HepG2 (cell line): ENCODE data around the gene MAP2K7. TPM values are rescaled to one million over a fixed set of nuclear protein-coding genes. Genes with fewer than 3 reads are reported as not detected.

Source experiments
- MLLT10 ChIP-seq: sonication (generic); formaldehyde crosslinking; IDR thresholded peaks from 2 replicates; pipeline ENCODE4 v1.4.0; 2020; ENCODE audit warnings: missing genetic modification reagents
- RBM39 ChIP-seq: fragments of 200-400 bp; formaldehyde crosslinking; IDR thresholded peaks from one replicate; pipeline ENCODE4 v1.6.1; 2018; ENCODE audit warnings: antibody characterized with exemption, mild to moderate bottlenecking, low read depth, low read length; ENCODE audit not compliant: poor library complexity, severe bottlenecking
- REL ChIP-seq: sonication (generic); formaldehyde crosslinking; conservative IDR thresholded peaks from 2 replicates; pipeline ENCODE4 v1.8.0; 2022; ENCODE audit warnings: mild to moderate bottlenecking, missing genetic modification reagents, moderate library complexity
- SAFB2 ChIP-seq: sonication (generic); formaldehyde crosslinking; IDR thresholded peaks from 2 replicates; pipeline ENCODE4 v1.5.1; 2020; ENCODE audit warnings: missing genetic modification reagents, low read depth, mild to moderate bottlenecking, borderline replicate concordance
- ZNF235 ChIP-seq: sonication (generic); formaldehyde crosslinking; IDR thresholded peaks from 2 replicates; pipeline ENCODE4 v1.8.1; 2023; ENCODE audit warnings: mild to moderate bottlenecking, missing genetic modification reagents, borderline replicate concordance
- ZNF543 ChIP-seq: sonication (generic); formaldehyde crosslinking; IDR thresholded peaks from 2 replicates; pipeline ENCODE4 v1.4.0; 2020; ENCODE audit warnings: mild to moderate bottlenecking, missing genetic modification reagents
- ZNF589 ChIP-seq: sonication (generic); formaldehyde crosslinking; conservative IDR thresholded peaks from 2 replicates; pipeline ENCODE4 v1.8.0; 2022; ENCODE audit warnings: mild to moderate bottlenecking, moderate library complexity, missing genetic modification reagents
- ZNF660 ChIP-seq: sonication (generic); formaldehyde crosslinking; IDR thresholded peaks from 2 replicates; pipeline ENCODE4 v1.5.1; 2020; ENCODE audit warnings: mild to moderate bottlenecking, low read depth, missing genetic modification reagents, borderline replicate concordance
- ZNF768 ChIP-seq: sonication (generic); formaldehyde crosslinking; IDR thresholded peaks from 2 replicates; pipeline ENCODE4 v1.4.0; 2020; ENCODE audit warnings: missing genetic modification reagents
- polyA plus RNA-seq, 8 experiments: library from polyadenylated mRNA; depleted of rRNA in 3 of 8; stranded (reverse) in 7 of 8; unstranded in 1 of 8; fragments of >200 nt; fragmentation: Illumina TruSeq in 4 of 8; extraction: Trizol in 4 of 8; gene quantifications; 2 replicates each; pipeline versions ENCODE4 v1.2.1 to v1.2.3, GENCODE V29; 2011 to 2016; ENCODE audit warnings: low read depth in 4 of 8, missing spikeins in 1 of 8, mixed read lengths in 1 of 8; ENCODE audit not compliant: insufficient read depth in 1 of 8
- total RNA-seq, 5 experiments: library from RNA; depleted of rRNA; stranded (reverse); fragments of >200 nt; fragmentation: Illumina TruSeq; extraction: Trizol; gene quantifications; 2 replicates each; pipeline ENCODE4 v1.2.3, GENCODE V29; 2016; ENCODE audit warnings: low read depth in 1 of 5
- TF ChIP-seq, protein P1 (sequence below): sonication (generic); formaldehyde crosslinking; IDR thresholded peaks from 2 replicates; pipeline ENCODE4 v1.4.0; 2020; ENCODE audit warnings: missing genetic modification reagents
- TF ChIP-seq, protein P2 (sequence below): sonication (generic); formaldehyde crosslinking; IDR thresholded peaks from 2 replicates; pipeline ENCODE4 v1.5.0; 2020; ENCODE audit warnings: mild to moderate bottlenecking, missing genetic modification reagents
- TF ChIP-seq, protein P3 (sequence below): sonication (generic); formaldehyde crosslinking; IDR thresholded peaks from 2 replicates; pipeline ENCODE4 v1.5.0; 2020; ENCODE audit warnings: missing genetic modification reagents
- TF ChIP-seq, protein P4 (sequence below): sonication (generic); formaldehyde crosslinking; IDR thresholded peaks from 2 replicates; pipeline ENCODE4 v1.4.0; 2020; ENCODE audit warnings: missing genetic modification reagents, borderline replicate concordance
- TF ChIP-seq, protein P5 (sequence below): conservative IDR thresholded peaks from 2 replicates; pipeline ENCODE4 v1.6.1; 2018; ENCODE audit warnings: missing genetic modification reagents
- TF ChIP-seq, protein P6 (sequence below): sonication (generic); formaldehyde crosslinking; IDR thresholded peaks from 2 replicates; pipeline ENCODE4 v1.4.0; 2020; ENCODE audit warnings: missing genetic modification reagents

Gene MAP2K7
- total and polyA plus RNA-seq, 2 of the 13 experiments (the other 11 are each of a cell fraction or from before 2014, with no cell fraction given): 9.0 to 10.8 TPM

DNA sequence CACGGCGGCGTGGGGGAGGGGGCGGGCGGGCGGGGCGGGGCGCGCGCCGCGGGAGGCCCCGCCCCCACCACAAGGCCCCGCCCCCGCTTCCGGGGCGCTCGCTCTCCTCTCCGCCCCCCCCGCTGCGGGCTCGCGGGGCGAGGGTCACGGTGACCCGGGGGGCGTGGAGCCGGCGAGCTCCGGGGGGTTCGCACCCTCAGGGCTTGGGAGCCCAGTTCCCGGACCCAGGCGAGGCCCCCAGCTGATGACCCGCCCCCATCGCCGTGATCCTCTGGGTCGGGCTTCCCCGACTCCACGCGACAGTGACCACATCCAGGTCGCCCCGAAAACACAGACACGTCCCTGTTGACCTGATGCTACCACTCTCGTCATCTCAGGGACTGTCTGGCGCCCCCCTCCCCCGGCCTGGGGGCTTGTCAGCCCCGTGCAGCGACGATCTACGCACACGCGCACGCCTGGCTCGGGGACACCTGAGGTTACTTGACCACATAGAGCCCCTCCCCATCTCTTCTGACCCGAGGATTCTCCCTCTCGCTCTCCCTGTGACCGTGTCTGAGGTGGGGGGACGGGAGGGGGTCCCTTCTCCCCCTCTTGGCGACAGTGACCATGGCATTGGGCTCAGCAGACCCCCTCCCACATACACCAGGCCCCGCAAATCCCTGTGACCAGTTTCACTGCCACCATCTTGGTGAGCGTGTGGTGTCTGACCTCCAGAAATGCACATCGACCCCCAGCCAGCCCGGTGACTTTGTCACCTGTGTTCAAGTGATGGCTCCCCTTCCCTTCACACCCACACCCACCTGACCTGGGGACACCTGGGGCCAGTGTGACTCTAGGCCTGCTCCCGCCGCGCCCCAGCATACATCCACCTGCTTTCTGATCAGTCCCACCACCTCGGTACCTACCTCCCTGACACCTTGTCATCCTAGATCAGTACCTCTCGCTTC is 670 bp downstream of the MAP2K7 start (continued):
- TF ChIP-seq ZNF543 (CRISPR knock-in tag) (no peak), RBM39 (peak; percentile 55), ZNF589 (CRISPR knock-in tag) (no peak), ZNF768 (CRISPR knock-in tag) (0 out of 2 replicates have a peak, but pooled peaks have one; percentile 13), ZNF235 (CRISPR knock-in tag) (no peak), REL (CRISPR knock-in tag) (no peak), SAFB2 (CRISPR knock-in tag) (no peak), ZNF660 (CRISPR knock-in tag) (no peak), MLLT10 (CRISPR knock-in tag) (no peak)
- TF ChIP-seq, protein P1, sequence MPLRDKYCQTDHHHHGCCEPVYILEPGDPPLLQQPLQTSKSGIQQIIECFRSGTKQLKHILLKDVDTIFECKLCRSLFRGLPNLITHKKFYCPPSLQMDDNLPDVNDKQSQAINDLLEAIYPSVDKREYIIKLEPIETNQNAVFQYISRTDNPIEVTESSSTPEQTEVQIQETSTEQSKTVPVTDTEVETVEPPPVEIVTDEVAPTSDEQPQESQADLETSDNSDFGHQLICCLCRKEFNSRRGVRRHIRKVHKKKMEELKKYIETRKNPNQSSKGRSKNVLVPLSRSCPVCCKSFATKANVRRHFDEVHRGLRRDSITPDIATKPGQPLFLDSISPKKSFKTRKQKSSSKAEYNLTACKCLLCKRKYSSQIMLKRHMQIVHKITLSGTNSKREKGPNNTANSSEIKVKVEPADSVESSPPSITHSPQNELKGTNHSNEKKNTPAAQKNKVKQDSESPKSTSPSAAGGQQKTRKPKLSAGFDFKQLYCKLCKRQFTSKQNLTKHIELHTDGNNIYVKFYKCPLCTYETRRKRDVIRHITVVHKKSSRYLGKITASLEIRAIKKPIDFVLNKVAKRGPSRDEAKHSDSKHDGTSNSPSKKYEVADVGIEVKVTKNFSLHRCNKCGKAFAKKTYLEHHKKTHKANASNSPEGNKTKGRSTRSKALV (CRISPR knock-in tag): no peak
- TF ChIP-seq, protein P2, sequence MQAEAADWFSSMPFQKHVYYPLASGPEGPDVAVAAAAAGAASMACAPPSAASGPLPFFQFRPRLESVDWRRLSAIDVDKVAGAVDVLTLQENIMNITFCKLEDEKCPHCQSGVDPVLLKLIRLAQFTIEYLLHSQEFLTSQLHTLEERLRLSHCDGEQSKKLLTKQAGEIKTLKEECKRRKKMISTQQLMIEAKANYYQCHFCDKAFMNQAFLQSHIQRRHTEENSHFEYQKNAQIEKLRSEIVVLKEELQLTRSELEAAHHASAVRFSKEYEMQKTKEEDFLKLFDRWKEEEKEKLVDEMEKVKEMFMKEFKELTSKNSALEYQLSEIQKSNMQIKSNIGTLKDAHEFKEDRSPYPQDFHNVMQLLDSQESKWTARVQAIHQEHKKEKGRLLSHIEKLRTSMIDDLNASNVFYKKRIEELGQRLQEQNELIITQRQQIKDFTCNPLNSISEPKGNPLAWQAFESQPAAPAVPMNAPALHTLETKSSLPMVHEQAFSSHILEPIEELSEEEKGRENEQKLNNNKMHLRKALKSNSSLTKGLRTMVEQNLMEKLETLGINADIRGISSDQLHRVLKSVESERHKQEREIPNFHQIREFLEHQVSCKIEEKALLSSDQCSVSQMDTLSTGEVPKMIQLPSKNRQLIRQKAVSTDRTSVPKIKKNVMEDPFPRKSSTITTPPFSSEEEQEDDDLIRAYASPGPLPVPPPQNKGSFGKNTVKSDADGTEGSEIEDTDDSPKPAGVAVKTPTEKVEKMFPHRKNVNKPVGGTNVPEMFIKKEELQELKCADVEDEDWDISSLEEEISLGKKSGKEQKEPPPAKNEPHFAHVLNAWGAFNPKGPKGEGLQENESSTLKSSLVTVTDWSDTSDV: no peak; the same call in 1 of the 2 replicates
- TF ChIP-seq, protein P3, sequence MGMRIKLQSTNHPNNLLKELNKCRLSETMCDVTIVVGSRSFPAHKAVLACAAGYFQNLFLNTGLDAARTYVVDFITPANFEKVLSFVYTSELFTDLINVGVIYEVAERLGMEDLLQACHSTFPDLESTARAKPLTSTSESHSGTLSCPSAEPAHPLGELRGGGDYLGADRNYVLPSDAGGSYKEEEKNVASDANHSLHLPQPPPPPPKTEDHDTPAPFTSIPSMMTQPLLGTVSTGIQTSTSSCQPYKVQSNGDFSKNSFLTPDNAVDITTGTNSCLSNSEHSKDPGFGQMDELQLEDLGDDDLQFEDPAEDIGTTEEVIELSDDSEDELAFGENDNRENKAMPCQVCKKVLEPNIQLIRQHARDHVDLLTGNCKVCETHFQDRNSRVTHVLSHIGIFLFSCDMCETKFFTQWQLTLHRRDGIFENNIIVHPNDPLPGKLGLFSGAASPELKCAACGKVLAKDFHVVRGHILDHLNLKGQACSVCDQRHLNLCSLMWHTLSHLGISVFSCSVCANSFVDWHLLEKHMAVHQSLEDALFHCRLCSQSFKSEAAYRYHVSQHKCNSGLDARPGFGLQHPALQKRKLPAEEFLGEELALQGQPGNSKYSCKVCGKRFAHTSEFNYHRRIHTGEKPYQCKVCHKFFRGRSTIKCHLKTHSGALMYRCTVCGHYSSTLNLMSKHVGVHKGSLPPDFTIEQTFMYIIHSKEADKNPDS: no peak
- TF ChIP-seq, protein P4, sequence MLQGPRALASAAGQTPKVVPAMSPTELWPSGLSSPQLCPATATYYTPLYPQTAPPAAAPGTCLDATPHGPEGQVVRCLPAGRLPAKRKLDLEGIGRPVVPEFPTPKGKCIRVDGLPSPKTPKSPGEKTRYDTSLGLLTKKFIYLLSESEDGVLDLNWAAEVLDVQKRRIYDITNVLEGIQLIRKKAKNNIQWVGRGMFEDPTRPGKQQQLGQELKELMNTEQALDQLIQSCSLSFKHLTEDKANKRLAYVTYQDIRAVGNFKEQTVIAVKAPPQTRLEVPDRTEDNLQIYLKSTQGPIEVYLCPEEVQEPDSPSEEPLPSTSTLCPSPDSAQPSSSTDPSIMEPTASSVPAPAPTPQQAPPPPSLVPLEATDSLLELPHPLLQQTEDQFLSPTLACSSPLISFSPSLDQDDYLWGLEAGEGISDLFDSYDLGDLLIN: no peak
- TF ChIP-seq, protein P5, sequence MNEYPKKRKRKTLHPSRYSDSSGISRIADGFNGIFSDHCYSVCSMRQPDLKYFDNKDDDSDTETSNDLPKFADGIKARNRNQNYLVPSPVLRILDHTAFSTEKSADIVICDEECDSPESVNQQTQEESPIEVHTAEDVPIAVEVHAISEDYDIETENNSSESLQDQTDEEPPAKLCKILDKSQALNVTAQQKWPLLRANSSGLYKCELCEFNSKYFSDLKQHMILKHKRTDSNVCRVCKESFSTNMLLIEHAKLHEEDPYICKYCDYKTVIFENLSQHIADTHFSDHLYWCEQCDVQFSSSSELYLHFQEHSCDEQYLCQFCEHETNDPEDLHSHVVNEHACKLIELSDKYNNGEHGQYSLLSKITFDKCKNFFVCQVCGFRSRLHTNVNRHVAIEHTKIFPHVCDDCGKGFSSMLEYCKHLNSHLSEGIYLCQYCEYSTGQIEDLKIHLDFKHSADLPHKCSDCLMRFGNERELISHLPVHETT (CRISPR knock-in tag): no peak
- TF ChIP-seq, protein P6, sequence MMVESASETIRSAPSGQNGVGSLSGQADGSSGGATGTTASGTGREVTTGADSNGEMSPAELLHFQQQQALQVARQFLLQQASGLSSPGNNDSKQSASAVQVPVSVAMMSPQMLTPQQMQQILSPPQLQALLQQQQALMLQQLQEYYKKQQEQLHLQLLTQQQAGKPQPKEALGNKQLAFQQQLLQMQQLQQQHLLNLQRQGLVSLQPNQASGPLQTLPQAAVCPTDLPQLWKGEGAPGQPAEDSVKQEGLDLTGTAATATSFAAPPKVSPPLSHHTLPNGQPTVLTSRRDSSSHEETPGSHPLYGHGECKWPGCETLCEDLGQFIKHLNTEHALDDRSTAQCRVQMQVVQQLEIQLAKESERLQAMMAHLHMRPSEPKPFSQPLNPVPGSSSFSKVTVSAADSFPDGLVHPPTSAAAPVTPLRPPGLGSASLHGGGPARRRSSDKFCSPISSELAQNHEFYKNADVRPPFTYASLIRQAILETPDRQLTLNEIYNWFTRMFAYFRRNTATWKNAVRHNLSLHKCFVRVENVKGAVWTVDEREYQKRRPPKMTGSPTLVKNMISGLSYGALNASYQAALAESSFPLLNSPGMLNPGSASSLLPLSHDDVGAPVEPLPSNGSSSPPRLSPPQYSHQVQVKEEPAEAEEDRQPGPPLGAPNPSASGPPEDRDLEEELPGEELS (CRISPR knock-in tag): no peak
